Uterus (tissue), 4 donors: ENCODE data around the gene ERVMER34-1. TPM values are rescaled to one million over a fixed set of nuclear protein-coding genes. Genes with fewer than 3 reads are reported as not detected.

Experiments
- DNase-seq, 2 donors: peaks; one replicate each; pipeline ENCODE4 v3.0.0-alpha.2; 2019 to 2020
- H3K27ac ChIP-seq, 2 donors: fragments of 200-600 bp; sonication (generic); 1 replicate in 1 of 2; 2 replicates in 1 of 2; pipeline ENCODE4 v1.5.1; 2016 to 2018
- H3K27me3 ChIP-seq, 2 donors: fragments of 200-600 bp; sonication (generic); one replicate each; pipeline ENCODE4 v1.5.1; 2018 to 2019; ENCODE audit warnings: control low read depth in 1 of 2
- H3K36me3 ChIP-seq, 2 donors: fragments of 200-600 bp; sonication (generic); one replicate each; pipeline ENCODE4 v1.5.1; 2019; ENCODE audit warnings: control low read depth in 1 of 2
- H3K4me1 ChIP-seq, 2 donors: fragments of 200-600 bp; sonication (generic); one replicate each; pipeline ENCODE4 v1.5.1; 2018 to 2019; ENCODE audit warnings: control low read depth in 1 of 2
- H3K4me3 ChIP-seq, 2 donors: fragments of 200-600 bp; sonication (generic); 1 replicate in 1 of 2; 2 replicates in 1 of 2; pipeline ENCODE4 v1.5.1; 2018 to 2019; ENCODE audit warnings: mild to moderate bottlenecking in 1 of 2
- H3K9me3 ChIP-seq, 2 donors: fragments of 200-600 bp; sonication (generic); one replicate each; pipeline ENCODE4 v1.5.1; 2019; ENCODE audit warnings: control low read depth in 1 of 2
- POLR2A ChIP-seq, 2 donors: fragments of 450-650 bp; IDR thresholded peaks; one replicate each; pipeline ENCODE4 v1.6.1; 2016; ENCODE audit warnings: antibody characterized with exemption in 2 of 2, mild to moderate bottlenecking in 1 of 2, moderate library complexity in 1 of 2
- intact Hi-C: fragments of 100-400 bp; cut with DNase I; formaldehyde crosslinking; loops from one replicate; pipeline ENCODE4 v1.15.1; 2023; ENCODE audit warnings: low total_unique reads
- total RNA-seq, 4 donors: library from RNA; depleted of rRNA in 3 of 4; stranded (reverse); fragments of >200 nt in 3 of 4; gene quantifications; one replicate each; pipeline versions ENCODE4 v1.1.0 to v1.2.4, GENCODE V29; 2014 to 2023
- TF ChIP-seq, protein P1 (sequence below), 4 experiments: fragments of 200-600 bp in 2 of 4; fragments of 450-650 bp in 2 of 4; sonication (generic) in 2 of 4; IDR thresholded peaks; one replicate each; pipeline ENCODE4 v1.5.1; 2016 to 2019; ENCODE audit warnings: antibody characterized with exemption in 4 of 4, mild to moderate bottlenecking in 2 of 4, moderate library complexity in 1 of 4
- donor health status: DM: yes; HTN: yes; CAD: no.

ERVMER34-1 gene
- total RNA-seq, 4 donors from 2014 or later = 0.26 to 3.0 (median 1.2) TPM; not detected in 1

DNA sequence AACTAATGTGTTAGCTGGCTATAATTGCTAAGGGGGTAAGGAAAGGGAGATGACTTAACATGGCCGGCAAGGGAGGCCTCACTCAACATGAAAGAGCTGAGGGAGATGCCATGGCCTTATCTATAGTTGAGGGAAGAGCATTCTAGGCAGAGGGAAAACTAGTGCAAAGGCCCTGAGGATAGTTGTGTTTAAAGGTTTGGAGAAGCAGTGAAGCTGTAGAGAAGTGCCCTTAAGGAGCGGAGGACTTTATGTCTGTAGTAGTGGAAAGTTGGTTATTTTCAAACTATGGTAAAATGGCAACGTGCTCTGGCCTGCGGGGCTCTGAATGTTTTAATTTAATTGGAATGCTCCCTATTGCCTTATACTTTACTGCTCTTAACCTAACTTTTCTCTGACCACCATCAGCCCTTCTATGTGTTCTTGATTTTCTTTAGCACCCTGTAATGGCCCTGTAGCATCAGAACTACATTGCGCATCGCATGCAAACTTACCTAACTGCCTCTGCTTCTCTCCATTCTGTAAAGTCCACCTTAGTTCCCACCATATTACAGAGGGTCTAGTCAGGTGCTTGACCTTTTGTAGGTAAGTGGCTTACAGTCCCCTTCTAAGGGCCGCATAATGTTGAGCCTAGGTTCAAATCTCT is 35.8 kb downstream of the ERVMER34-1 start:
- intact Hi-C loops = no loop called here
- Histone ChIP-seq H3K27ac (no peak overlapping the region), H3K9me3 (no peaks in the 10 kb centered on the region), H3K36me3 (no peaks in the 10 kb centered on the region), H3K27me3 (no peaks in the 10 kb centered on the region), H3K4me1 (peaks cover 10 to 16% of the 10 kb centered on the region in 2 donors), H3K4me3 (no peak overlapping the region)
- DNase-seq = no peak
- TF ChIP-seq, protein P1, sequence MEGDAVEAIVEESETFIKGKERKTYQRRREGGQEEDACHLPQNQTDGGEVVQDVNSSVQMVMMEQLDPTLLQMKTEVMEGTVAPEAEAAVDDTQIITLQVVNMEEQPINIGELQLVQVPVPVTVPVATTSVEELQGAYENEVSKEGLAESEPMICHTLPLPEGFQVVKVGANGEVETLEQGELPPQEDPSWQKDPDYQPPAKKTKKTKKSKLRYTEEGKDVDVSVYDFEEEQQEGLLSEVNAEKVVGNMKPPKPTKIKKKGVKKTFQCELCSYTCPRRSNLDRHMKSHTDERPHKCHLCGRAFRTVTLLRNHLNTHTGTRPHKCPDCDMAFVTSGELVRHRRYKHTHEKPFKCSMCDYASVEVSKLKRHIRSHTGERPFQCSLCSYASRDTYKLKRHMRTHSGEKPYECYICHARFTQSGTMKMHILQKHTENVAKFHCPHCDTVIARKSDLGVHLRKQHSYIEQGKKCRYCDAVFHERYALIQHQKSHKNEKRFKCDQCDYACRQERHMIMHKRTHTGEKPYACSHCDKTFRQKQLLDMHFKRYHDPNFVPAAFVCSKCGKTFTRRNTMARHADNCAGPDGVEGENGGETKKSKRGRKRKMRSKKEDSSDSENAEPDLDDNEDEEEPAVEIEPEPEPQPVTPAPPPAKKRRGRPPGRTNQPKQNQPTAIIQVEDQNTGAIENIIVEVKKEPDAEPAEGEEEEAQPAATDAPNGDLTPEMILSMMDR (IDR thresholded peaks at IDR 0.05) = no peak
- no peak for TF ChIP-seq POLR2A (IDR thresholded peaks at IDR 0.05)

DNA sequence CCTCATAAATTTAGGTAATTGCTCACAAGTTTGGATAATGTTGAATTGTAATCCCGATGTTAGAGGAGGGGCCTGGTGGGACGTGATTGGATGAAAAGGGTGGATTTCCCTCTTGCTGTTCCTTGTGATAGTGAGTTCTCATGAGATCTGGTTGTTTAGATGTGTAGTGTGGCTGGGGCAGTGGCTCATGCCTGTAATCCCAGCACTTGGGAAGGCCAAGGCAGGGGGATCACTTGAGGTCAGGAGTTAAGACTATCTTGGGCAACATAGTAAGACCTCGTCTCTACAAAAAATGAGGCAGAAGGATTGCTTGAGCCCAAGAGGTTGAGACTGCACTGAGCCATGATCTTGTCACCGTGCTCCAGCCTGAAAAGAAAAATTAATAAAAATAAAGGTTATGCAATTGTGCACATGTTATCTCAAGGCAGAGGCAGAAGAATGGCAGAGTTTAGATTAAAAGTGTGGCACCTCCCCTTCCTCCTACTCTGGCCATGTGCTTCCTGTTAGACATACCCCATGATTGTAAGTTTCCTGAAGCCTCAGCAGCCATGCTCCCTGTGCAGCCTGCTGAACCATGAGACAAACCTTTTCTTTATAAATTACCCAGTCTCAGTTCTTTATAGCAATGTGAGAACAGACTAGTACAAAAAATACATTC is 36.5 kb downstream of the ERVMER34-1 start:
- H3K4me3 ChIP-seq = no peak overlapping the region
- no peak overlapping the region for H3K27ac ChIP-seq
- TF ChIP-seq, protein P1 (IDR thresholded peaks at IDR 0.05) = no peak
- no peak for TF ChIP-seq POLR2A (IDR thresholded peaks at IDR 0.05)
- DNase-seq = no peak
- H3K4me1 ChIP-seq = peaks cover 10 to 16% of the 10 kb centered on the region in 2 donors
- H3K27me3 ChIP-seq = no peaks in the 10 kb centered on the region
- no peaks in the 10 kb centered on the region for H3K9me3 ChIP-seq
- intact Hi-C loops = no loop called here
- H3K36me3 ChIP-seq = no peaks in the 10 kb centered on the region

GRCh38 chr4:52713456-52713937 is 37.7 kb downstream of the ERVMER34-1 start:
- intact Hi-C loops = no loop called here
- Histone ChIP-seq H3K9me3 (no peaks in the 10 kb centered on the region), H3K4me1 (peaks cover 10 to 16% of the 10 kb centered on the region in 2 donors), H3K4me3 (peak overlapping the region; percentile 49 to 82), H3K27ac (peak overlapping the region in 1 of 2 donors; percentile 84), H3K27me3 (no peaks in the 10 kb centered on the region), H3K36me3 (no peaks in the 10 kb centered on the region)
- TF ChIP-seq, protein P1 (IDR thresholded peaks at IDR 0.05) = no peak
- no peak for DNase-seq

GRCh38 chr4:52712251-52713130 is 38.7 kb downstream of the ERVMER34-1 start:
- TF ChIP-seq POLR2A (IDR thresholded peaks at IDR 0.05) = peak; percentile 83 to 92
- TF ChIP-seq, protein P1 (IDR thresholded peaks at IDR 0.05) = peak in 2 of 4 experiments; percentile 7 to 13
- intact Hi-C loops = no loop called here

More at GRCh38 chr4:52712251-52713130, 38.7 kb downstream of the ERVMER34-1 start:
- Histone ChIP-seq H3K4me3 (peak overlapping the region; percentile 49 to 82), H3K36me3 (no peaks in the 10 kb centered on the region), H3K27me3 (no peaks in the 10 kb centered on the region), H3K9me3 (no peaks in the 10 kb centered on the region), H3K4me1 (peaks cover 10 to 16% of the 10 kb centered on the region in 2 donors), H3K27ac (peak overlapping the region; percentile 84 to 92)
- DNase-seq = peak; percentile 98
